Stimulated activated CD4-positive, alpha-beta T cell treated with anti-CD3 and anti-CD28 coated beads, Interleukin-2, amount 100 ng/mL, for 24 hours (primary cell): ENCODE data around the gene PRKG2.
"Not testable (repeated sequence)": the region's sequence is repeated elsewhere in the genome, so short reads cannot be mapped to it uniquely, and the experiment has no call there.

ENCODE experiments used
- DNase-seq, 2 donors: peaks; one replicate each; pipeline ENCODE4 v3.0.0-alpha.2; 2020

PRKG2 gene

GRCh38 chr4:81214881-81215868 lies at the start of gene PRKG2:
Gene PRKG2, minus strand, starts transcription at chr4:81215222. Its CDS starts 10,175 bp downstream, at chr4:81205047.
- peak in 1 of 2 donors; percentile 12 for DNase-seq

GRCh38 chr4:81260443-81261101 lies 45.5 kb upstream of the PRKG2 start:
- no peak for DNase-seq

GRCh38 chr4:81258841-81259550 lies 44.0 kb upstream of the PRKG2 start:
- DNase-seq: no peak

- DNase-seq: no peak
Observed at GRCh38 chr4:81257816-81258215, 42.8 kb upstream of the PRKG2 start.

GRCh38 chr4:81257021-81257420 lies 42.0 kb upstream of the PRKG2 start:
- no peak for DNase-seq

- no peak for DNase-seq
Observed at GRCh38 chr4:81256059-81256970, 41.3 kb upstream of the PRKG2 start.

- DNase-seq: no peak
Observed at GRCh38 chr4:81255524-81255923, 40.5 kb upstream of the PRKG2 start.

GRCh38 chr4:81250430-81250829 lies 35.4 kb upstream of the PRKG2 start:
- DNase-seq: no peak

GRCh38 chr4:81245218-81246009 lies 30.4 kb upstream of the PRKG2 start:
- no peak for DNase-seq

- no peak for DNase-seq
Observed at GRCh38 chr4:81237791-81238190, 22.8 kb upstream of the PRKG2 start.

GRCh38 chr4:81235982-81236749 lies 21.1 kb upstream of the PRKG2 start:
- DNase-seq: no peak

GRCh38 chr4:81227968-81228367 lies 12.9 kb upstream of the PRKG2 start:
- DNase-seq: no peak

GRCh38 chr4:81227138-81227537 lies 12.1 kb upstream of the PRKG2 start:
- no peak for DNase-seq

- no peak for DNase-seq
Observed at GRCh38 chr4:81225252-81225651, 10.2 kb upstream of the PRKG2 start.

GRCh38 chr4:81222082-81222472 lies 7.1 kb upstream of the PRKG2 start:
- not testable (repeated sequence) for DNase-seq

- no peak for DNase-seq
Observed at GRCh38 chr4:81221303-81222081, 6.5 kb upstream of the PRKG2 start.

GRCh38 chr4:81220271-81220670 lies 5.2 kb upstream of the PRKG2 start:
- no peak for DNase-seq

- DNase-seq: no peak
Observed at GRCh38 chr4:81218206-81218605, 3.2 kb upstream of the PRKG2 start.

GRCh38 chr4:81217779-81218178 lies 2.8 kb upstream of the PRKG2 start:
- DNase-seq: no peak

GRCh38 chr4:81215931-81216330 lies 909 bp upstream of the PRKG2 start:
- no peak for DNase-seq
